Effector memory CD8-positive, alpha-beta T cell (primary cell): ENCODE results near the gene SLC35F6.
A peak's percentile ranks its signal among the peaks of the same experiment; 100 is the strongest.
"Not testable (repeated sequence)": the region's sequence is repeated elsewhere in the genome, so short reads cannot be mapped to it uniquely, and the experiment has no call there.

Source experiments
- ATAC-seq: fragments of 150-1000 bp; cut with Tn5 transposase; replicated peaks from 2 replicates; pipeline ENCODE4 v1.10.0; 2021; ENCODE audit warnings: mild to moderate bottlenecking, moderate library complexity
- DNase-seq, 3 experiments: peaks; one replicate each; pipeline ENCODE4 v3.0.0; 2021
- H3K27ac Mint-ChIP-seq, 2 donors: one replicate each; pipeline ENCODE4 v1.8.0; 2022; ENCODE audit warnings: mild to moderate bottlenecking in 2 of 2, mixed read lengths in 2 of 2, moderate library complexity in 2 of 2
- H3K27me3 Mint-ChIP-seq, 2 donors: one replicate each; pipeline ENCODE4 v1.8.0; 2022; ENCODE audit warnings: mixed read lengths in 2 of 2
- H3K36me3 Mint-ChIP-seq: one replicate; pipeline ENCODE4 v1.8.0; 2022; ENCODE audit warnings: mild to moderate bottlenecking, moderate library complexity, mixed read lengths; ENCODE audit not compliant: insufficient read depth
- H3K4me1 Mint-ChIP-seq, 2 donors: one replicate each; pipeline ENCODE4 v1.8.0; 2022; ENCODE audit warnings: low read depth in 2 of 2, mixed read lengths in 2 of 2
- H3K4me3 Mint-ChIP-seq, 2 donors: one replicate each; pipeline ENCODE4 v1.8.0; 2022; ENCODE audit warnings: mild to moderate bottlenecking in 2 of 2, mixed read lengths in 2 of 2, moderate library complexity in 2 of 2
- H3K9me3 Mint-ChIP-seq, 2 donors: one replicate each; pipeline ENCODE4 v1.8.0; 2022; ENCODE audit warnings: mixed read lengths in 2 of 2

Gene SLC35F6

GRCh38 chr2:26786207-26787028 lies 22.3 kb downstream of the SLC35F6 start:
- H3K9me3 Mint-ChIP-seq = no peaks in the 10 kb centered on the region
- H3K4me1 Mint-ChIP-seq = peaks cover 8 to 13% of the 10 kb centered on the region in 2 donors
- H3K4me3 Mint-ChIP-seq = peak overlapping the region; percentile 80 to 83
- no peak overlapping the region for H3K27ac Mint-ChIP-seq
- H3K27me3 Mint-ChIP-seq = no peaks in the 10 kb centered on the region
- peaks cover 7% of the 10 kb centered on the region for H3K36me3 Mint-ChIP-seq
- DNase-seq (no peak), ATAC-seq (no peak)

- no peak overlapping the region for H3K4me3 Mint-ChIP-seq
- ATAC-seq (no peak), DNase-seq (no peak)
- H3K9me3 Mint-ChIP-seq = no peaks in the 10 kb centered on the region
- H3K27ac Mint-ChIP-seq = no peak overlapping the region
- no peaks in the 10 kb centered on the region for H3K27me3 Mint-ChIP-seq
- no peaks in the 10 kb centered on the region for H3K36me3 Mint-ChIP-seq
- H3K4me1 Mint-ChIP-seq = no peaks in the 10 kb centered on the region
Observed at GRCh38 chr2:26792720-26793119, 28.6 kb downstream of the SLC35F6 start.

GRCh38 chr2:26793518-26793917 lies 29.4 kb downstream of the SLC35F6 start:
- Mint-ChIP-seq H3K27me3 (no peaks in the 10 kb centered on the region), H3K9me3 (no peaks in the 10 kb centered on the region), H3K4me1 (no peaks in the 10 kb centered on the region), H3K27ac (no peak overlapping the region), H3K36me3 (no peaks in the 10 kb centered on the region), H3K4me3 (no peak overlapping the region)
- DNase-seq (no peak), ATAC-seq (no peak)

- H3K36me3 Mint-ChIP-seq, H3K27ac Mint-ChIP-seq, ATAC-seq, DNase-seq, H3K4me3 Mint-ChIP-seq, H3K4me1 Mint-ChIP-seq, H3K9me3 Mint-ChIP-seq, H3K27me3 Mint-ChIP-seq: not testable (repeated sequence)
Observed at GRCh38 chr2:26795135-26795534, 31.1 kb downstream of the SLC35F6 start.

- Mint-ChIP-seq H3K36me3 (no peaks in the 10 kb centered on the region), H3K27ac (no peak overlapping the region)
- ATAC-seq = no peak
Observed at GRCh38 chr2:26801328-26801727, 37.2 kb downstream of the SLC35F6 start.

GRCh38 chr2:26801796-26802195 lies 37.7 kb downstream of the SLC35F6 start:
- no peak for DNase-seq
- H3K4me3 Mint-ChIP-seq = no peak overlapping the region
- H3K4me1 Mint-ChIP-seq = no peaks in the 10 kb centered on the region
- no peak overlapping the region for H3K27ac Mint-ChIP-seq
- no peaks in the 10 kb centered on the region for H3K9me3 Mint-ChIP-seq
- no peaks in the 10 kb centered on the region for H3K36me3 Mint-ChIP-seq
- H3K27me3 Mint-ChIP-seq = peaks cover 0 to 6% of the 10 kb centered on the region in 2 donors
- ATAC-seq = no peak

More at GRCh38 chr2:26801328-26801727, 37.2 kb downstream of the SLC35F6 start:
- no peak for DNase-seq
- Mint-ChIP-seq H3K27me3 (peaks cover 0 to 3% of the 10 kb centered on the region in 2 donors), H3K4me3 (no peak overlapping the region), H3K9me3 (no peaks in the 10 kb centered on the region), H3K4me1 (no peaks in the 10 kb centered on the region)

- H3K27me3 Mint-ChIP-seq = peaks cover 0 to 11% of the 10 kb centered on the region in 2 donors
- ATAC-seq = no peak
- no peak for DNase-seq
- H3K9me3 Mint-ChIP-seq = no peaks in the 10 kb centered on the region
- H3K4me1 Mint-ChIP-seq = peaks cover 3 to 4% of the 10 kb centered on the region in 2 donors
- H3K36me3 Mint-ChIP-seq = no peaks in the 10 kb centered on the region
- no peak overlapping the region for H3K4me3 Mint-ChIP-seq
- H3K27ac Mint-ChIP-seq = no peak overlapping the region
Observed at GRCh38 chr2:26805241-26805676, 41.2 kb downstream of the SLC35F6 start.

- Mint-ChIP-seq H3K27me3 (peaks cover 8 to 37% of the 10 kb centered on the region in 2 donors), H3K9me3 (no peaks in the 10 kb centered on the region), H3K36me3 (no peaks in the 10 kb centered on the region), H3K4me1 (peaks cover 3 to 5% of the 10 kb centered on the region in 2 donors), H3K4me3 (no peak overlapping the region), H3K27ac (no peak overlapping the region)
- no peak for DNase-seq
- ATAC-seq = no peak
Observed at GRCh38 chr2:26807788-26808460, 43.8 kb downstream of the SLC35F6 start.

GRCh38 chr2:26809211-26809610 lies 45.1 kb downstream of the SLC35F6 start:
- Mint-ChIP-seq H3K4me1 (peaks cover 3 to 5% of the 10 kb centered on the region in 2 donors), H3K9me3 (no peaks in the 10 kb centered on the region), H3K36me3 (no peaks in the 10 kb centered on the region), H3K4me3 (no peak overlapping the region), H3K27me3 (peaks cover 16 to 48% of the 10 kb centered on the region in 2 donors), H3K27ac (no peak overlapping the region)
- ATAC-seq (no peak), DNase-seq (no peak)

GRCh38 chr2:26809876-26810577 lies 45.9 kb downstream of the SLC35F6 start:
- Mint-ChIP-seq H3K27me3 (peaks cover 17 to 51% of the 10 kb centered on the region in 2 donors), H3K9me3 (no peaks in the 10 kb centered on the region), H3K4me1 (peaks cover 3 to 5% of the 10 kb centered on the region in 2 donors), H3K4me3 (no peak overlapping the region), H3K27ac (no peak overlapping the region), H3K36me3 (no peaks in the 10 kb centered on the region)
- ATAC-seq (no peak), DNase-seq (no peak)

- Mint-ChIP-seq H3K4me1 (peaks cover 4 to 5% of the 10 kb centered on the region in 2 donors), H3K36me3 (no peaks in the 10 kb centered on the region), H3K9me3 (no peaks in the 10 kb centered on the region), H3K4me3 (no peak overlapping the region), H3K27ac (no peak overlapping the region), H3K27me3 (peaks cover 24 to 57% of the 10 kb centered on the region in 2 donors)
- DNase-seq = no peak
- no peak for ATAC-seq
Observed at GRCh38 chr2:26811261-26811660, 47.2 kb downstream of the SLC35F6 start.

GRCh38 chr2:26811791-26812694 lies 48.0 kb downstream of the SLC35F6 start:
- Mint-ChIP-seq H3K4me1 (peaks cover 5 to 8% of the 10 kb centered on the region in 2 donors), H3K4me3 (no peak overlapping the region), H3K9me3 (no peaks in the 10 kb centered on the region), H3K27ac (no peak overlapping the region), H3K36me3 (no peaks in the 10 kb centered on the region), H3K27me3 (peaks cover 30 to 61% of the 10 kb centered on the region in 2 donors)
- ATAC-seq (no peak), DNase-seq (no peak)

GRCh38 chr2:26812731-26813130 lies 48.6 kb downstream of the SLC35F6 start:
- peaks cover 30 to 68% of the 10 kb centered on the region in 2 donors for H3K27me3 Mint-ChIP-seq
- H3K4me3 Mint-ChIP-seq = no peak overlapping the region
- no peaks in the 10 kb centered on the region for H3K36me3 Mint-ChIP-seq
- ATAC-seq (no peak), DNase-seq (no peak)
- no peaks in the 10 kb centered on the region for H3K9me3 Mint-ChIP-seq
- H3K4me1 Mint-ChIP-seq = peaks cover 5 to 8% of the 10 kb centered on the region in 2 donors
- no peak overlapping the region for H3K27ac Mint-ChIP-seq
